ENCODE data around the gene STUB1.
A peak's percentile ranks its signal among the peaks of the same experiment; 100 is the strongest.

DNA sequence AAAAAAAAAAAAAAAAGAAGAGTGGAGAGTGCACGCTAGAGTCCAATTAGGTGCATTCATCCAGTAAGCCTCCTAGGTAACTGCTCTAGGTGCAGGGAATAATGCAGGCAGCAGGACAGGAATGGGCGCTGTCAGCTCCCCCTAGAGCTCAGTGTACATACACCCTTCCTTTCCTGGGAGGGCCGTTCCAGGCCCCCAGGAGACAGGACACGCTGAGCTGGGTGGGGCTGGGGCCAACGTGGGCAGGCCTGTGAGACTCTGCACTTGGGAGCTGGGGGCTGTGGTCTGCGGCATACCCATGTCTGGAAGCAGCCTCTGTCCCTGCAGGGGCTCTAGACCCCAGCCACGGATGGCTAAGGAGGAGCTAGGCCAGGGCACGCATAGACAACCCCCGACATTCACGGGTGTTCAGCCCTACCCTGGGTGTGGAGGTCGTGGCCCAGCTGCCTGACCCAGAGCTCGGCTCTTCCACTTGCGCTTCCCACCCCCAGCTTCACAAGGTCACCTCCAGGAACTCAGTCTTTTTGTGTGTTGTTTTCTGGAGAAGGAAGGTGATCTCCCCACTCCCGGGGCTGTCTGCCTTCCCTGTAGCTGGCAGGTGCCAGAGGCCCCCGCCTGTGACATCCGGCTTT is 39.7 kb downstream of the STUB1 start:
- TF ChIP-seq ZNF8 (CRISPR knock-in tag; IDR thresholded peaks at IDR 0.05) (no peak), ZFP30 (CRISPR knock-in tag; IDR thresholded peaks at IDR 0.05) (no peak), BACH2 (CRISPR knock-in tag; IDR thresholded peaks at IDR 0.05; ENCODE audit: borderline replicate concordance) (no peak), ISL1 (CRISPR knock-in tag; IDR thresholded peaks at IDR 0.05) (no peak), ARNTL (CRISPR knock-in tag; IDR thresholded peaks at IDR 0.05; ENCODE audit: borderline replicate concordance, low read depth) (no peak), ESRRG (CRISPR knock-in tag; IDR thresholded peaks at IDR 0.05) (no peak), RARB (CRISPR knock-in tag; IDR thresholded peaks at IDR 0.05) (no peak), PPARA (CRISPR knock-in tag; IDR thresholded peaks at IDR 0.05; ENCODE audit: borderline replicate concordance) (no peak), ZFP3 (CRISPR knock-in tag; IDR thresholded peaks at IDR 0.05) (no peak), OSR1 (CRISPR knock-in tag; IDR thresholded peaks at IDR 0.05) (no peak), GLIS3 (CRISPR knock-in tag; IDR thresholded peaks at IDR 0.05) (peak; percentile 55; the same call in 1 of the 2 replicates)
- TF ChIP-seq, protein P1, sequence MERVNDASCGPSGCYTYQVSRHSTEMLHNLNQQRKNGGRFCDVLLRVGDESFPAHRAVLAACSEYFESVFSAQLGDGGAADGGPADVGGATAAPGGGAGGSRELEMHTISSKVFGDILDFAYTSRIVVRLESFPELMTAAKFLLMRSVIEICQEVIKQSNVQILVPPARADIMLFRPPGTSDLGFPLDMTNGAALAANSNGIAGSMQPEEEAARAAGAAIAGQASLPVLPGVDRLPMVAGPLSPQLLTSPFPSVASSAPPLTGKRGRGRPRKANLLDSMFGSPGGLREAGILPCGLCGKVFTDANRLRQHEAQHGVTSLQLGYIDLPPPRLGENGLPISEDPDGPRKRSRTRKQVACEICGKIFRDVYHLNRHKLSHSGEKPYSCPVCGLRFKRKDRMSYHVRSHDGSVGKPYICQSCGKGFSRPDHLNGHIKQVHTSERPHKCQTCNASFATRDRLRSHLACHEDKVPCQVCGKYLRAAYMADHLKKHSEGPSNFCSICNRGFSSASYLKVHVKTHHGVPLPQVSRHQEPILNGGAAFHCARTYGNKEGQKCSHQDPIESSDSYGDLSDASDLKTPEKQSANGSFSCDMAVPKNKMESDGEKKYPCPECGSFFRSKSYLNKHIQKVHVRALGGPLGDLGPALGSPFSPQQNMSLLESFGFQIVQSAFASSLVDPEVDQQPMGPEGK (CRISPR knock-in tag; IDR thresholded peaks at IDR 0.05; ENCODE audit: borderline replicate concordance) = no peak; the same call in none of the 2 replicates
- TF ChIP-seq, protein P2, sequence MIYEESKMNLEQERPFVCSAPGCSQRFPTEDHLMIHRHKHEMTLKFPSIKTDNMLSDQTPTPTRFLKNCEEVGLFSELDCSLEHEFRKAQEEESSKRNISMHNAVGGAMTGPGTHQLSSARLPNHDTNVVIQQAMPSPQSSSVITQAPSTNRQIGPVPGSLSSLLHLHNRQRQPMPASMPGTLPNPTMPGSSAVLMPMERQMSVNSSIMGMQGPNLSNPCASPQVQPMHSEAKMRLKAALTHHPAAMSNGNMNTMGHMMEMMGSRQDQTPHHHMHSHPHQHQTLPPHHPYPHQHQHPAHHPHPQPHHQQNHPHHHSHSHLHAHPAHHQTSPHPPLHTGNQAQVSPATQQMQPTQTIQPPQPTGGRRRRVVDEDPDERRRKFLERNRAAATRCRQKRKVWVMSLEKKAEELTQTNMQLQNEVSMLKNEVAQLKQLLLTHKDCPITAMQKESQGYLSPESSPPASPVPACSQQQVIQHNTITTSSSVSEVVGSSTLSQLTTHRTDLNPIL (CRISPR knock-in tag; IDR thresholded peaks at IDR 0.05; ENCODE audit: low read depth) = no peak

All from SK-N-SH treated with all-trans-retinoic acid at 6 μM for 48 hours (cell line).